Liver (tissue), 3 donors: ENCODE results near the gene RAB11A.

ENCODE experiments used
- CTCF ChIP-seq: fragments of 150-350 bp; IDR thresholded peaks from 2 replicates; pipeline ENCODE4 v1.5.1; 2017; ENCODE audit warnings: improper control_type of control experiment, low read depth, low read length; ENCODE audit not compliant: missing input control
- FOXA1 ChIP-seq: IDR thresholded peaks from 2 replicates; pipeline ENCODE4 v1.6.1; 2016; ENCODE audit warnings: antibody characterized with exemption
- GABPA ChIP-seq, 2 donors: IDR thresholded peaks in 1 of 2; conservative IDR thresholded peaks in 1 of 2; 2 replicates each; pipeline ENCODE4 v1.6.1; 2016; ENCODE audit warnings: antibody characterized with exemption in 2 of 2, mild to moderate bottlenecking in 1 of 2, moderate library complexity in 1 of 2
- HNF4A ChIP-seq, 2 donors: conservative IDR thresholded peaks; 2 replicates each; pipeline ENCODE4 v1.6.1; 2016; ENCODE audit warnings: antibody characterized with exemption in 2 of 2, mild to moderate bottlenecking in 2 of 2
- MAX ChIP-seq: IDR thresholded peaks from 2 replicates; pipeline ENCODE4 v1.6.1; 2016; ENCODE audit warnings: antibody characterized with exemption
- RAD21 ChIP-seq, 2 donors: IDR thresholded peaks; 2 replicates each; pipeline ENCODE4 v1.6.1; 2016; ENCODE audit warnings: antibody characterized with exemption in 2 of 2, mild to moderate bottlenecking in 2 of 2
- RXRA ChIP-seq, 2 donors: IDR thresholded peaks; 2 replicates each; pipeline ENCODE4 v1.6.1; 2017 to 2018; ENCODE audit warnings: antibody characterized with exemption in 2 of 2, mild to moderate bottlenecking in 1 of 2
- TAF1 ChIP-seq: conservative IDR thresholded peaks from 2 replicates; pipeline ENCODE4 v1.6.1; 2016; ENCODE audit warnings: antibody characterized with exemption, mild to moderate bottlenecking
- YY1 ChIP-seq: IDR thresholded peaks from 2 replicates; pipeline ENCODE4 v1.6.1; 2016; ENCODE audit warnings: antibody characterized with exemption, mild to moderate bottlenecking
- donor health status: healthy.
- donor health status: healthy.

DNA sequence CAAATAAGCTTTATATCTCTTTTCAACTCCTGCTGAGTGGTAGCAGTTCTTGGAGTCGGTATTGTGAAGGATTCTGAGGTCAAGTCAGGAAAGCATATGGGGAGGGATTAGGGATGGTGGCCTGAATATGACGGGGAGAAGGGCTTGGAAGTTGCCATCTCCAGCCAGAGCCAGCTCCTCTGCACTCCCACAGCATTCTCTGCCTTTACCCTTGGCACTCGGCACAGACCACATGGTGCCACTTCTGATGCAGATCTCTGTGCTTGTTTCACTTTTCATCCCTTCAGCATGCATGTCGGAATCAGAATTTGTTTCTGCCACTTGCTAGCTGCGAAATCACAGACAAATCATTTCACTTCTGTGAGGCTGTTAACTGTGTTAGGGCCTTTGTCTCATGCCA lies 52.5 kb downstream of the RAB11A start:
- TF ChIP-seq CTCF (no peak), MAX (no peak), RAD21 (IDR thresholded peaks at IDR 0.05) (no peak), GABPA (IDR thresholded peaks at IDR 0.05 in 1 of 2, conservative IDR thresholded peaks at IDR 0.05 in 1 of 2) (no peak), YY1 (no peak), TAF1 (no peak), RXRA (IDR thresholded peaks at IDR 0.05) (no peak), FOXA1 (no peak), HNF4A (conservative IDR thresholded peaks at IDR 0.05) (no peak)
